ENCODE results near the gene UCN2.

Gene UCN2

DNA sequence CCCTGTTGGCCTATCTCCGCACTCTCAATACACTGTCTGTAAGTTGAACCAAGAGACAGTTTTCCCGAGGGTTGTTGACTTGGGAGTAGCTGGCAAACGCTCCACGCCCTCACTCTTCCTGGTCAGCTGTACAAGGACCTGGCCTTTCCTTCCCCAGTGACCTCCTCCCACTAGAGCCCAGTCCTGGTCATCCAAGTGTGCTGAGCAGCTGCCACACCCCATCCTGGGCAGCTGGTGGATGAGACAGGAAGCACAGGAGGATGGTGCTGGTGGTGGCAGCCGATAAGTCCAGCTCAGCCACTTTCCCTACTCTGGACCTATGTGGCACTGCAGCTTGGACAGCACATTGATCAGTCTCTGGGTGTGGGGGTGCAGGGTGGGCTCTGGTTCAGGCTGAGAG is 26.8 kb downstream of the UCN2 start:
- Histone ChIP-seq H3K4me2 (ENCODE audit: low read length) (no peak overlapping the region), H3F3A (ENCODE audit: control insufficient read depth, insufficient read depth) (no peaks in the 10 kb centered on the region), H4K20me1 (ENCODE audit: control insufficient read depth, insufficient read depth, low read depth, low read length) (no peaks in the 10 kb centered on the region), H3K79me2 (ENCODE audit: control insufficient read depth, low read length) (no peaks in the 10 kb centered on the region), H3K27me3 (ENCODE audit: control insufficient read depth, low read length) (no peaks in the 10 kb centered on the region), H3K27ac (ENCODE audit: low read depth, low read length) (no peak overlapping the region), H3K4me3 (ENCODE audit: low read length) (no peak overlapping the region), H3K9me2 (replicated peaks; ENCODE audit: control insufficient read depth, low read length) (no peaks in the 10 kb centered on the region), H3K36me3 (ENCODE audit: control insufficient read depth, low read length) (peaks cover 62% of the 10 kb centered on the region), H3K4me1 (ENCODE audit: control insufficient read depth, low read length) (no peaks in the 10 kb centered on the region), H3K9me3 (ENCODE audit: control insufficient read depth, insufficient read depth, low read length) (no peaks in the 10 kb centered on the region)
- TF ChIP-seq EZH2phosphoT487 (IDR thresholded peaks at IDR 0.05; ENCODE audit: borderline replicate concordance, low read length) (no peak), CTCF (IDR thresholded peaks at IDR 0.05; ENCODE audit: low read depth, low read length, poor library complexity, severe bottlenecking) (no peak)

GRCh38 chr3:48536116-48536515 is 27.5 kb downstream of the UCN2 start:
- Histone ChIP-seq H3K36me3 (ENCODE audit: control insufficient read depth, low read length) (peaks cover 62% of the 10 kb centered on the region), H3K4me2 (ENCODE audit: low read length) (no peak overlapping the region), H3K9me3 (ENCODE audit: control insufficient read depth, insufficient read depth, low read length) (no peaks in the 10 kb centered on the region), H3K4me1 (ENCODE audit: control insufficient read depth, low read length) (no peaks in the 10 kb centered on the region), H4K20me1 (ENCODE audit: control insufficient read depth, insufficient read depth, low read depth, low read length) (no peaks in the 10 kb centered on the region), H3K4me3 (ENCODE audit: low read length) (no peak overlapping the region), H3K9me2 (replicated peaks; ENCODE audit: control insufficient read depth, low read length) (no peaks in the 10 kb centered on the region), H3K27me3 (ENCODE audit: control insufficient read depth, low read length) (no peaks in the 10 kb centered on the region), H3K79me2 (ENCODE audit: control insufficient read depth, low read length) (no peaks in the 10 kb centered on the region), H3F3A (ENCODE audit: control insufficient read depth, insufficient read depth) (no peaks in the 10 kb centered on the region), H3K27ac (ENCODE audit: low read depth, low read length) (no peak overlapping the region)
- TF ChIP-seq CTCF (IDR thresholded peaks at IDR 0.05; ENCODE audit: low read depth, low read length, poor library complexity, severe bottlenecking) (no peak), EZH2phosphoT487 (IDR thresholded peaks at IDR 0.05; ENCODE audit: borderline replicate concordance, low read length) (no peak)

DNA sequence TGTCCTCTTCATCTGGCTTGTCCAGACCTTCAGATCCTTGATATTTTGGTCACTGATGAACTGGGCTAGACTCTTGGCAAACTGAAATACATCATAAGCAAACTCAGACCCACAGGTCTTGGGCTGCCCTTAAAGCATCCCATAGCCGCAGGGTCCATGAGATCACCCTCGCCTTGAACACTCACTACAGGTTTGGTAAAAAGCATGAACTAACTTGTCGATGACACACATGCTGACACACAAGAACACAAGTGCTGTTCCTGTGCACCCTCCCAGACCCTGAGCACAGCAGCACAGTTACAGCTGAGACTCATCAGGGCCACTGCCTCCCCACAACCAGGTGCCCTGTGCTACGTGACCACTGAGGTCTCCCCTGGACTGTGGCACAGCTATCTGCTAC is 28.0 kb downstream of the UCN2 start:
- Histone ChIP-seq H3K79me2 (ENCODE audit: control insufficient read depth, low read length) (no peaks in the 10 kb centered on the region), H3K4me3 (ENCODE audit: low read length) (no peak overlapping the region), H4K20me1 (ENCODE audit: control insufficient read depth, insufficient read depth, low read depth, low read length) (no peaks in the 10 kb centered on the region), H3K4me2 (ENCODE audit: low read length) (no peak overlapping the region), H3K4me1 (ENCODE audit: control insufficient read depth, low read length) (no peaks in the 10 kb centered on the region), H3K9me2 (replicated peaks; ENCODE audit: control insufficient read depth, low read length) (no peaks in the 10 kb centered on the region), H3F3A (ENCODE audit: control insufficient read depth, insufficient read depth) (no peaks in the 10 kb centered on the region), H3K27me3 (ENCODE audit: control insufficient read depth, low read length) (no peaks in the 10 kb centered on the region), H3K9me3 (ENCODE audit: control insufficient read depth, insufficient read depth, low read length) (no peaks in the 10 kb centered on the region), H3K36me3 (ENCODE audit: control insufficient read depth, low read length) (peaks cover 64% of the 10 kb centered on the region), H3K27ac (ENCODE audit: low read depth, low read length) (no peak overlapping the region)
- TF ChIP-seq EZH2phosphoT487 (IDR thresholded peaks at IDR 0.05; ENCODE audit: borderline replicate concordance, low read length) (no peak), CTCF (IDR thresholded peaks at IDR 0.05; ENCODE audit: low read depth, low read length, poor library complexity, severe bottlenecking) (no peak)

DNA sequence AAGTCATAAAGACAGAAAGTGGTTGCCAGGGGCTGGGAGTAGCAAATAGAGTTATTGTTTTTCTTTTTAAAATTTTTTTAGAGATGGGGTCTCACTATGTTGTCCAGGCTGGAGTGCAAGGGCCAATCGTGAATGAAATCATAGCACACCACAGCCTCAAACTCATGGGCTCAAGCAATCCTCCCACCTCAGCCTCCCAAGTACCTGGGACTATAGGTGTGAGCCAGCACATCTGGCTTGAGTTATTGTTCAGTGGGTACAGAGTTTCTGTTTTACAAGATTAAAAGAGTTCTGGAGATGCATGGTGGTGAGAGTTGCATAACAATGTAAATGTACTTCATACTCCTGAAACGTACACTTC is 30.6 kb downstream of the UCN2 start:
- Histone ChIP-seq H3K9me3 (ENCODE audit: control insufficient read depth, insufficient read depth, low read length) (no peaks in the 10 kb centered on the region), H3K27ac (ENCODE audit: low read depth, low read length) (no peak overlapping the region), H3F3A (ENCODE audit: control insufficient read depth, insufficient read depth) (no peaks in the 10 kb centered on the region; the same call in 1 of the 2 replicates), H3K4me1 (ENCODE audit: control insufficient read depth, low read length) (no peaks in the 10 kb centered on the region), H3K4me2 (ENCODE audit: low read length) (no peak overlapping the region), H3K79me2 (ENCODE audit: control insufficient read depth, low read length) (no peaks in the 10 kb centered on the region), H3K36me3 (ENCODE audit: control insufficient read depth, low read length) (peaks cover 55% of the 10 kb centered on the region), H3K9me2 (replicated peaks; ENCODE audit: control insufficient read depth, low read length) (no peaks in the 10 kb centered on the region), H3K27me3 (ENCODE audit: control insufficient read depth, low read length) (no peaks in the 10 kb centered on the region), H3K4me3 (ENCODE audit: low read length) (no peak overlapping the region), H4K20me1 (ENCODE audit: control insufficient read depth, insufficient read depth, low read depth, low read length) (no peaks in the 10 kb centered on the region)
- TF ChIP-seq EZH2phosphoT487 (IDR thresholded peaks at IDR 0.05; ENCODE audit: borderline replicate concordance, low read length) (no peak), CTCF (IDR thresholded peaks at IDR 0.05; ENCODE audit: low read depth, low read length, poor library complexity, severe bottlenecking) (no peak)
